GM21528 (cell line): ENCODE measurements around the gene BIN1.

Source experiments
- ATAC-seq: cut with Tn5 transposase; IDR thresholded peaks from one replicate; pipeline ENCODE4 v1.9.1; 2021; ENCODE audit warnings: mild to moderate bottlenecking, moderate library complexity; ENCODE audit not compliant: unreplicated experiment, low FRiP score

Gene BIN1

GRCh38 chr2:127106991-127107621 is at the start of gene BIN1:
Gene BIN1, minus strand, starts transcription at chr2:127107154. Its CDS starts 211 bp downstream, at chr2:127106943.
- peak; percentile 88 for ATAC-seq

- ATAC-seq, result no peak
Observed at GRCh38 chr2:127155947-127156346, 49.0 kb upstream of the BIN1 start.

- ATAC-seq, result no peak
Observed at GRCh38 chr2:127155028-127155581, 48.2 kb upstream of the BIN1 start.

GRCh38 chr2:127154396-127154795 is 47.4 kb upstream of the BIN1 start:
- ATAC-seq, result no peak

- no peak for ATAC-seq
Observed at GRCh38 chr2:127153691-127154158, 46.8 kb upstream of the BIN1 start.

GRCh38 chr2:127150996-127151395 is 44.0 kb upstream of the BIN1 start:
- ATAC-seq, result no peak

GRCh38 chr2:127149384-127149783 is 42.4 kb upstream of the BIN1 start:
- ATAC-seq, result no peak

GRCh38 chr2:127146820-127147502 is 40.0 kb upstream of the BIN1 start:
- ATAC-seq, result no peak

GRCh38 chr2:127146071-127146725 is 39.2 kb upstream of the BIN1 start:
- no peak for ATAC-seq

GRCh38 chr2:127145280-127145895 is 38.4 kb upstream of the BIN1 start:
- no peak for ATAC-seq

GRCh38 chr2:127143841-127144782 is 37.2 kb upstream of the BIN1 start:
- ATAC-seq, result no peak

- no peak for ATAC-seq
Observed at GRCh38 chr2:127142663-127143630, 36.0 kb upstream of the BIN1 start.

- no peak for ATAC-seq
Observed at GRCh38 chr2:127140538-127140937, 33.6 kb upstream of the BIN1 start.

- no peak for ATAC-seq
Observed at GRCh38 chr2:127139766-127140165, 32.8 kb upstream of the BIN1 start.

- ATAC-seq, result no peak
Observed at GRCh38 chr2:127138281-127138680, 31.3 kb upstream of the BIN1 start.

- no peak for ATAC-seq
Observed at GRCh38 chr2:127137741-127138140, 30.8 kb upstream of the BIN1 start.

- ATAC-seq, result no peak
Observed at GRCh38 chr2:127137225-127137624, 30.3 kb upstream of the BIN1 start.
